H9 (cell line): Measurements from ENCODE around the gene VAV3. TPM values are rescaled to one million over a fixed set of nuclear protein-coding genes. Genes with fewer than 3 reads are reported as not detected.

Source experiments
- DNase-seq: peaks from one replicate; pipeline ENCODE4 v3.0.0-alpha.2; 2017
- H2AFZ ChIP-seq: one replicate; pipeline ENCODE4 v1.6.1; 2013; ENCODE audit warnings: mild to moderate bottlenecking, low read length, control low read depth, moderate library complexity
- H2AK5ac ChIP-seq: 2 replicates; pipeline ENCODE4 v1.6.1; 2013; ENCODE audit warnings: low read length, control low read depth, mixed read lengths; ENCODE audit not compliant: insufficient read length
- H2BK120ac ChIP-seq: one replicate; pipeline ENCODE4 v1.6.1; 2013; ENCODE audit warnings: low read depth, mild to moderate bottlenecking, low read length, control low read depth, inconsistent platforms; ENCODE audit not compliant: poor library complexity, severe bottlenecking
- H2BK12ac ChIP-seq: 2 replicates; pipeline ENCODE4 v1.6.1; 2013; ENCODE audit warnings: low read length, control low read depth, mixed read lengths, low read depth; ENCODE audit not compliant: insufficient read length
- H2BK15ac ChIP-seq: 2 replicates; pipeline ENCODE4 v1.6.1; 2013; ENCODE audit warnings: low read depth, low read length, control low read depth
- H2BK20ac ChIP-seq: one replicate; pipeline ENCODE4 v1.6.1; 2013; ENCODE audit warnings: low read depth, mild to moderate bottlenecking, low read length, control low read depth, inconsistent platforms; ENCODE audit not compliant: poor library complexity, severe bottlenecking
- H2BK5ac ChIP-seq: 2 replicates; pipeline ENCODE4 v1.6.1; 2013; ENCODE audit warnings: low read length, control low read depth, mixed read lengths; ENCODE audit not compliant: insufficient read length
- H3K14ac ChIP-seq: 2 replicates; pipeline ENCODE4 v1.6.1; 2013; ENCODE audit warnings: low read length, control low read depth; ENCODE audit not compliant: insufficient read depth
- H3K18ac ChIP-seq: 2 replicates; pipeline ENCODE4 v1.6.1; 2013; ENCODE audit warnings: low read depth, mild to moderate bottlenecking, mixed read lengths, low read length, control low read depth; ENCODE audit not compliant: insufficient read length
- H3K23ac ChIP-seq: 2 replicates; pipeline ENCODE4 v1.6.1; 2013; ENCODE audit warnings: low read length, control low read depth, mixed read lengths, low read depth; ENCODE audit not compliant: insufficient read length
- H3K23me2 ChIP-seq: 2 replicates; pipeline ENCODE4 v1.6.1; 2013; ENCODE audit warnings: low read depth, mild to moderate bottlenecking, mixed read lengths, low read length, control low read depth; ENCODE audit not compliant: insufficient read length, poor library complexity, severe bottlenecking
- H3K27ac ChIP-seq: 2 replicates; pipeline ENCODE4 v1.5.1; 2013; ENCODE audit warnings: low read length, control low read depth, mixed read lengths, low read depth; ENCODE audit not compliant: insufficient read length
- H3K27me3 ChIP-seq: 2 replicates; pipeline ENCODE4 v1.6.1; 2013; ENCODE audit warnings: low read length, control low read depth, inconsistent platforms; ENCODE audit not compliant: insufficient read depth
- H3K4ac ChIP-seq: 2 replicates; pipeline ENCODE4 v1.6.1; 2013; ENCODE audit warnings: low read depth, mild to moderate bottlenecking, control low read depth, inconsistent platforms, low read length, moderate library complexity
- H3K4me1 ChIP-seq: 2 replicates; pipeline ENCODE4 v1.6.1; 2013; ENCODE audit warnings: low read length, control low read depth, inconsistent platforms; ENCODE audit not compliant: insufficient read depth
- H3K4me2 ChIP-seq: 2 replicates; pipeline ENCODE4 v1.6.1; 2013; ENCODE audit warnings: low read length, control low read depth, mixed read lengths; ENCODE audit not compliant: insufficient read length, insufficient read depth
- H3K56ac ChIP-seq: 2 replicates; pipeline ENCODE4 v1.6.1; 2013; ENCODE audit warnings: low read depth, mild to moderate bottlenecking, mixed read lengths, low read length, control low read depth; ENCODE audit not compliant: insufficient read length
- H3K79me1 ChIP-seq: 2 replicates; pipeline ENCODE4 v1.6.1; 2013; ENCODE audit warnings: low read depth, mild to moderate bottlenecking, moderate library complexity, low read length, control low read depth, inconsistent platforms; ENCODE audit not compliant: insufficient read depth, poor library complexity, severe bottlenecking
- H3K79me2 ChIP-seq: 2 replicates; pipeline ENCODE4 v1.6.1; 2013; ENCODE audit warnings: low read length, control low read depth, inconsistent platforms; ENCODE audit not compliant: insufficient read depth
- H3K9ac ChIP-seq: 2 replicates; pipeline ENCODE4 v1.6.1; 2013; ENCODE audit warnings: low read length, control low read depth, mixed read lengths; ENCODE audit not compliant: insufficient read length; ENCODE audit errors: extremely low read depth
- H3K9me3 ChIP-seq: one replicate; pipeline ENCODE4 v1.6.1; 2013; ENCODE audit warnings: low read depth, low read length, inconsistent platforms; ENCODE audit not compliant: control insufficient read depth
- H3T11ph ChIP-seq: one replicate; pipeline ENCODE4 v1.6.1; 2013; ENCODE audit warnings: mild to moderate bottlenecking, low read length, control low read depth, inconsistent platforms
- H4K20me1 ChIP-seq: one replicate; pipeline ENCODE4 v1.6.1; 2013; ENCODE audit not compliant: control insufficient read depth, insufficient read length, insufficient read depth
- H4K5ac ChIP-seq: 2 replicates; pipeline ENCODE4 v1.6.1; 2013; ENCODE audit warnings: low read depth, mild to moderate bottlenecking, mixed read lengths, low read length, control low read depth; ENCODE audit not compliant: insufficient read length
- H4K8ac ChIP-seq: replicated peaks from 2 replicates; pipeline ENCODE4 v1.6.1; 2013; ENCODE audit warnings: low read length, control low read depth, mixed read lengths, low read depth; ENCODE audit not compliant: insufficient read length
- H4K91ac ChIP-seq: 2 replicates; pipeline ENCODE4 v1.6.1; 2013; ENCODE audit warnings: low read depth, mild to moderate bottlenecking, moderate library complexity, mixed read lengths, low read length, control low read depth; ENCODE audit not compliant: insufficient read length
- H3K27ac Mint-ChIP-seq, 3 experiments: 2 replicates in 2 of 3; 3 replicates in 1 of 3; pipeline ENCODE4 v1.8.0; 2020 to 2021; ENCODE audit warnings: mixed read lengths in 3 of 3, mild to moderate bottlenecking in 1 of 3, moderate library complexity in 1 of 3
- H3K27me3 Mint-ChIP-seq: 2 replicates; pipeline ENCODE4 v1.8.0; 2021; ENCODE audit warnings: low read depth, mild to moderate bottlenecking, moderate library complexity, mixed read lengths
- H3K36me3 Mint-ChIP-seq, 3 experiments: 2 replicates in 2 of 3; 3 replicates in 1 of 3; pipeline ENCODE4 v1.8.0; 2020 to 2021; ENCODE audit warnings: low read depth in 3 of 3, mixed read lengths in 3 of 3; ENCODE audit not compliant: insufficient read depth in 1 of 3
- H3K4me1 Mint-ChIP-seq, 2 experiments: 2 replicates each; pipeline ENCODE4 v1.8.0; 2020; ENCODE audit warnings: mixed read lengths in 2 of 2
- H3K4me3 Mint-ChIP-seq, 2 experiments: 2 replicates in 1 of 2; 3 replicates in 1 of 2; pipeline ENCODE4 v1.8.0; 2020 to 2021; ENCODE audit warnings: mild to moderate bottlenecking in 2 of 2, mixed read lengths in 2 of 2, moderate library complexity in 1 of 2
- H3K9me3 Mint-ChIP-seq, 2 experiments: 2 replicates in 1 of 2; 3 replicates in 1 of 2; pipeline ENCODE4 v1.8.0; 2020; ENCODE audit warnings: mild to moderate bottlenecking in 2 of 2, mixed read lengths in 2 of 2, moderate library complexity in 1 of 2
- WGBS: extraction: QIAGEN DNeasy Blood & Tissue Kit; methylation state at CpG from one replicate; pipeline ENCODE4 v1.1.7; 2013; ENCODE audit warnings: missing lambda C conversion rate, low lambda C conversion rate, mixed read lengths; ENCODE audit not compliant: insufficient read length; ENCODE audit errors: extremely low coverage; 5-methylcytosine and 5-hydroxymethylcytosine counted together
- total RNA-seq: library from RNA; stranded (reverse); gene quantifications from 2 replicates; pipeline ENCODE4 v1.2.1, GENCODE V29; 2021
- TF ChIP-seq, protein P1 (sequence below): fragments of 200-600 bp; sonication (generic); conservative IDR thresholded peaks from 3 replicates; pipeline ENCODE4 v1.8.0; 2021; ENCODE audit warnings: antibody characterized with exemption, mild to moderate bottlenecking

VAV3 gene
- total RNA-seq, 1 experiment from 2014 or later, result 5.1 TPM

DNA sequence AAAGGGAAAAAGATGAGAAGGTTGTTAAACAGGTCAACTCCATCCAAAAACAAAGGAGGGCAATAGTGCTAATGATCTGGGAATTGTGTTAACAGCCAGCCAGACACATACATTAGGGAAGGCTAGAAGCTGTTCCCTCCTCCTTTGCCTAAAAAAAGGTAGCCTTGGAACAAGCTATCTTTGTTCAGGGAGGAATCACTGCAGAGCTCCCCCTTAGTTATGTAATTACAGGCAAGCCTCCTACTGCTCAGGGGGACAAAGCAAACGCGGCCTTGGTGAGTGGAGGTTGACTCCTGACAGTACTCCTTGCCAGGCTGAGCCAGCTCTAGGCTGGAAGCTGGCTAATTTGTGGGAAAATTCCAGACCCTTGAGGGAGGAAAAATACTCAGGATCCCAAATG, 97.6 kb downstream of the VAV3 start:
- Histone ChIP-seq H3K9me3 (no peaks in the 10 kb centered on the region), H2BK15ac (no peak overlapping the region), H3K79me2 (no peaks in the 10 kb centered on the region), H2AK5ac (no peak overlapping the region), H3K23ac (no peak overlapping the region), H3K56ac (no peak overlapping the region), H2BK120ac (no peak overlapping the region), H2BK20ac (no peak overlapping the region), H3K4me1 (peaks cover 6% of the 10 kb centered on the region), H3K23me2 (no peaks in the 10 kb centered on the region), H3K27ac (no peak overlapping the region), H4K8ac (no peak overlapping the region), H3K79me1 (no peaks in the 10 kb centered on the region), H4K20me1 (no peaks in the 10 kb centered on the region), H2AFZ (no peak overlapping the region), H4K91ac (no peak overlapping the region), H2BK5ac (no peak overlapping the region), H3T11ph (no peak overlapping the region), H3K4me2 (no peak overlapping the region), H3K18ac (no peak overlapping the region), H2BK12ac (no peak overlapping the region), H3K4ac (no peak overlapping the region), H3K9ac (no peak overlapping the region), H3K27me3 (no peaks in the 10 kb centered on the region), H4K5ac (no peak overlapping the region), H3K14ac (no peak overlapping the region)
- Mint-ChIP-seq H3K4me1 (peaks cover 62 to 64% of the 10 kb centered on the region in 2 experiments), H3K36me3 (peaks cover 6 to 15% (median 10%) of the 10 kb centered on the region in 3 experiments), H3K4me3 (peak overlapping the region in 1 of 2 experiments; percentile 5; a peak in 1 of 5 replicates), H3K27me3 (no peaks in the 10 kb centered on the region; the same call in 1 of the 2 replicates), H3K9me3 (peaks cover 9 to 10% of the 10 kb centered on the region in 2 experiments), H3K27ac (peak overlapping the region; percentile 85 to 96 (median 96); a peak in 6 of 7 replicates)
- TF ChIP-seq, protein P1, sequence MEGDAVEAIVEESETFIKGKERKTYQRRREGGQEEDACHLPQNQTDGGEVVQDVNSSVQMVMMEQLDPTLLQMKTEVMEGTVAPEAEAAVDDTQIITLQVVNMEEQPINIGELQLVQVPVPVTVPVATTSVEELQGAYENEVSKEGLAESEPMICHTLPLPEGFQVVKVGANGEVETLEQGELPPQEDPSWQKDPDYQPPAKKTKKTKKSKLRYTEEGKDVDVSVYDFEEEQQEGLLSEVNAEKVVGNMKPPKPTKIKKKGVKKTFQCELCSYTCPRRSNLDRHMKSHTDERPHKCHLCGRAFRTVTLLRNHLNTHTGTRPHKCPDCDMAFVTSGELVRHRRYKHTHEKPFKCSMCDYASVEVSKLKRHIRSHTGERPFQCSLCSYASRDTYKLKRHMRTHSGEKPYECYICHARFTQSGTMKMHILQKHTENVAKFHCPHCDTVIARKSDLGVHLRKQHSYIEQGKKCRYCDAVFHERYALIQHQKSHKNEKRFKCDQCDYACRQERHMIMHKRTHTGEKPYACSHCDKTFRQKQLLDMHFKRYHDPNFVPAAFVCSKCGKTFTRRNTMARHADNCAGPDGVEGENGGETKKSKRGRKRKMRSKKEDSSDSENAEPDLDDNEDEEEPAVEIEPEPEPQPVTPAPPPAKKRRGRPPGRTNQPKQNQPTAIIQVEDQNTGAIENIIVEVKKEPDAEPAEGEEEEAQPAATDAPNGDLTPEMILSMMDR, result no peak
- peak; percentile 88 for DNase-seq
- no CpG with 5 or more reads among the region's 2 CpGs for WGBS
